HEK293T (cell line): Measurements from ENCODE around the gene NCOA7.

Source experiments
- ELF4 ChIP-seq: fragments of 450-650 bp; IDR thresholded peaks from 2 replicates; pipeline ENCODE4 v1.6.1; 2017; ENCODE audit warnings: antibody characterized with exemption
- FOXK2 ChIP-seq: fragments of 450-650 bp; IDR thresholded peaks from 2 replicates; pipeline ENCODE4 v1.6.1; 2016; ENCODE audit warnings: mild to moderate bottlenecking
- HDGF ChIP-seq: fragments of 450-650 bp; IDR thresholded peaks from 2 replicates; pipeline ENCODE4 v1.6.1; 2017; ENCODE audit warnings: antibody characterized with exemption, borderline replicate concordance
- L3MBTL2 ChIP-seq: fragments of 450-650 bp; conservative IDR thresholded peaks from 2 replicates; pipeline ENCODE4 v1.6.1; 2016; ENCODE audit warnings: mild to moderate bottlenecking
- SP1 ChIP-seq: fragments of 450-650 bp; IDR thresholded peaks from 2 replicates; pipeline ENCODE4 v1.6.1; 2017
- SUZ12 ChIP-seq: fragments of 450-650 bp; IDR thresholded peaks from 2 replicates; pipeline ENCODE4 v1.6.1; 2016; ENCODE audit warnings: mild to moderate bottlenecking
- TARDBP ChIP-seq: fragments of 450-650 bp; IDR thresholded peaks from 2 replicates; pipeline ENCODE4 v1.6.1; 2016

- no peak for TF ChIP-seq FOXK2
- TF ChIP-seq ELF4: no peak
- TF ChIP-seq SP1: no peak
- no peak for TF ChIP-seq L3MBTL2
- no peak for TF ChIP-seq TARDBP
- no peak for TF ChIP-seq SUZ12
- TF ChIP-seq HDGF: no peak
These were observed 45.7 kb downstream of the NCOA7 start for GRCh38 chr6:125836466-125836865.
